Fibroblast of pulmonary artery (primary cell): Measurements from ENCODE around the gene DHX16.

Experiments
- DNase-seq: peaks from one replicate; pipeline ENCODE4 v3.0.0-alpha.2; 2010; ENCODE audit warnings: low read depth
- H3K4me3 ChIP-seq: replicated peaks from 2 replicates; pipeline ENCODE4 v1.5.1; 2011; ENCODE audit warnings: low read depth, mild to moderate bottlenecking, control low read depth, low read length, moderate library complexity
- CTCF ChIP-seq: IDR thresholded peaks from 2 replicates; pipeline ENCODE4 v1.5.1; 2011; ENCODE audit warnings: mild to moderate bottlenecking, control low read depth, low read length, inconsistent platforms; ENCODE audit errors: missing control alignments

Gene DHX16

GRCh38 chr6:30643656-30644055, 29.1 kb downstream of the DHX16 start:
- H3K4me3 ChIP-seq: no peak overlapping the region
- TF ChIP-seq CTCF: no peak
- DNase-seq: peak; percentile 39

- no peak for TF ChIP-seq CTCF
- DNase-seq: no peak
Observed at GRCh38 chr6:30641048-30641447, 31.8 kb downstream of the DHX16 start.

GRCh38 chr6:30640481-30640880, 32.3 kb downstream of the DHX16 start:
- no peak overlapping the region for H3K4me3 ChIP-seq
- DNase-seq: no peak
- no peak for TF ChIP-seq CTCF

More at GRCh38 chr6:30641048-30641447, 31.8 kb downstream of the DHX16 start:
- no peak overlapping the region for H3K4me3 ChIP-seq

GRCh38 chr6:30635834-30636233, 37.0 kb downstream of the DHX16 start:
- no peak overlapping the region for H3K4me3 ChIP-seq
- TF ChIP-seq CTCF: no peak
- DNase-seq: no peak

- peak within 1 kb of the TSS; percentile 77 for H3K4me3 ChIP-seq
- peak; percentile 75 for DNase-seq
- peak; percentile 35 for TF ChIP-seq CTCF
Observed at GRCh38 chr6:30626484-30627366, 46.1 kb downstream of the DHX16 start, which contains the start of gene ATAT1. ATAT1 (plus strand) TSS chr6:30626874.

GRCh38 chr6:30625511-30625910, 47.3 kb downstream of the DHX16 start:
- no peak for TF ChIP-seq CTCF
- no peak overlapping the region for H3K4me3 ChIP-seq
- DNase-seq: no peak
